Measurements from ENCODE around the gene LRRFIP1. TPM values are rescaled to one million over a fixed set of nuclear protein-coding genes. Genes with fewer than 3 reads are reported as not detected.

The LRRFIP1 gene
- total and polyA plus RNA-seq, 2 of the 13 experiments (the other 11 are each of a cell fraction or from before 2014, with no cell fraction given): 15.9 to 40.5 TPM

- H3K79me2 ChIP-seq (ENCODE audit: insufficient read depth, low read length): no peaks in the 10 kb centered on the region
- no peaks in the 10 kb centered on the region for H4K20me1 ChIP-seq (ENCODE audit: insufficient read depth, low read length)
- H3K9me3 ChIP-seq (ENCODE audit: low read length): no peaks in the 10 kb centered on the region
- FAIRE-seq (no peak), ATAC-seq (no peak), DNase-seq (ENCODE audit: low spot score) (no peak)
- CTCF ChIA-PET (ENCODE audit: low intra/inter-chr PET ratio, low total read pairs): no interaction called here
- WGBS (ENCODE audit: low lambda C conversion rate): 64% methylated on average over 2 of the region's 2 CpGs
- in situ Hi-C loops (cut with HindIII; ENCODE audit: extremely low pct_ligation_motif_present, low pct_unique_long_range_greater_than_20kb) (no loop called here), intact Hi-C loops (cut with micrococcal nuclease; ENCODE audit: unreplicated experiment) (no loop called here)
- H3K4me3 ChIP-seq (replicated peaks in 1 of 3; ENCODE audit: insufficient read depth in 1 of 3, low read depth in 2 of 3, low read length in 3 of 3): no peak overlapping the region
- no peak overlapping the region for H3K27ac ChIP-seq (ENCODE audit: extremely low read length, insufficient read depth, low read length)
- H3K9ac ChIP-seq (ENCODE audit: insufficient read depth, low read depth, low read length): no peak overlapping the region
- no peak overlapping the region for H3K4me2 ChIP-seq (ENCODE audit: low read depth, low read length)
- H2AFZ ChIP-seq (ENCODE audit: low read length): no peak overlapping the region
- no peaks in the 10 kb centered on the region for H3K36me3 ChIP-seq (replicated peaks in 1 of 2; ENCODE audit: control insufficient read depth in 1 of 2, insufficient read depth in 2 of 2, low read length in 2 of 2)
- no TSS peak for BruUV-seq (replicated peaks)
- TF ChIP-seq MAFK (conservative IDR thresholded peaks at IDR 0.05 in 1 of 2, IDR thresholded peaks at IDR 0.05 in 1 of 2; ENCODE audit: low read length in 2 of 2) (peak; percentile 77 to 90), MAFF (IDR thresholded peaks at IDR 0.05; ENCODE audit: low read depth, low read length) (peak; percentile 85), ZNF709 (CRISPR knock-in tag; IDR thresholded peaks at IDR 0.05) (no peak), ZNF580 (CRISPR knock-in tag; IDR thresholded peaks at IDR 0.05; ENCODE audit: borderline replicate concordance, low read depth) (no peak), PHF20 (CRISPR knock-in tag; IDR thresholded peaks at IDR 0.05) (no peak)
- no peaks in the 10 kb centered on the region; a peak in 1 of 5 replicates for H3K27me3 ChIP-seq (ENCODE audit: control insufficient read depth in 1 of 2, insufficient read depth in 2 of 2, low read length in 2 of 2)
- H3K4me1 ChIP-seq (ENCODE audit: insufficient read depth, low read length): no peaks in the 10 kb centered on the region
- POLR2A ChIA-PET: no interaction called here
These were observed 196.2 kb downstream of the LRRFIP1 start for GRCh38 chr2:237823544-237823943.

- no peaks in the 10 kb centered on the region for H3K9me3 ChIP-seq (ENCODE audit: low read length)
- no peak for DNase-seq (ENCODE audit: low spot score)
- H3K9ac ChIP-seq (ENCODE audit: insufficient read depth, low read depth, low read length): no peak overlapping the region
- WGBS (ENCODE audit: low lambda C conversion rate): 15% methylated on average over 6 of the region's 6 CpGs
- no peak overlapping the region for H3K4me3 ChIP-seq (replicated peaks in 1 of 3; ENCODE audit: insufficient read depth in 1 of 3, low read depth in 2 of 3, low read length in 3 of 3)
- ATAC-seq: no peak
- FAIRE-seq: no peak
- no peaks in the 10 kb centered on the region for H3K4me1 ChIP-seq (ENCODE audit: insufficient read depth, low read length)
- ChIA-PET POLR2A (no interaction called here), CTCF (ENCODE audit: low intra/inter-chr PET ratio, low total read pairs) (no interaction called here)
- no peak overlapping the region for H3K4me2 ChIP-seq (ENCODE audit: low read depth, low read length)
- H3K36me3 ChIP-seq (replicated peaks in 1 of 2; ENCODE audit: control insufficient read depth in 1 of 2, insufficient read depth in 2 of 2, low read length in 2 of 2): no peaks in the 10 kb centered on the region
- intact Hi-C loops (cut with micrococcal nuclease; ENCODE audit: unreplicated experiment) (no loop called here), in situ Hi-C loops (cut with HindIII; ENCODE audit: extremely low pct_ligation_motif_present, low pct_unique_long_range_greater_than_20kb) (no loop called here)
- H4K20me1 ChIP-seq (ENCODE audit: insufficient read depth, low read length): no peaks in the 10 kb centered on the region
- H3K79me2 ChIP-seq (ENCODE audit: insufficient read depth, low read length): no peaks in the 10 kb centered on the region
- H3K27ac ChIP-seq (ENCODE audit: extremely low read length, insufficient read depth, low read length): no peak overlapping the region
- no peaks in the 10 kb centered on the region; a peak in 1 of 5 replicates for H3K27me3 ChIP-seq (ENCODE audit: control insufficient read depth in 1 of 2, insufficient read depth in 2 of 2, low read length in 2 of 2)
- no TSS peak for BruUV-seq (replicated peaks)
- no peak overlapping the region for H2AFZ ChIP-seq (ENCODE audit: low read length)
- no peak for TF ChIP-seq ZNF569 (CRISPR knock-in tag; IDR thresholded peaks at IDR 0.05; ENCODE audit: borderline replicate concordance)
- TF ChIP-seq IKZF1 (IDR thresholded peaks at IDR 0.05): no peak
- no peak for TF ChIP-seq ZNF605 (CRISPR knock-in tag; IDR thresholded peaks at IDR 0.05)
- no peak for TF ChIP-seq HCFC1 (IDR thresholded peaks at IDR 0.05; ENCODE audit: low read depth, low read length)
- no peak for TF ChIP-seq RFX1 (IDR thresholded peaks at IDR 0.05)
- no peak for TF ChIP-seq SRSF9 (IDR thresholded peaks at IDR 0.05; ENCODE audit: borderline replicate concordance, insufficient read depth, low read depth, low read length, poor library complexity, severe bottlenecking)
- TF ChIP-seq IRF1 (CRISPR knock-in tag; IDR thresholded peaks at IDR 0.05; ENCODE audit: low read depth): no peak
- TF ChIP-seq ZNF180 (CRISPR knock-in tag; IDR thresholded peaks at IDR 0.05; ENCODE audit: borderline replicate concordance, low read depth): no peak
- no peak for TF ChIP-seq NAIF1 (CRISPR knock-in tag; IDR thresholded peaks at IDR 0.05; ENCODE audit: borderline replicate concordance)
- no peak for TF ChIP-seq PRMT3 (CRISPR knock-in tag; IDR thresholded peaks at IDR 0.05; ENCODE audit: borderline replicate concordance, low read depth)
- no peak for TF ChIP-seq KDM4B (CRISPR knock-in tag; IDR thresholded peaks at IDR 0.05)
These were observed 196.7 kb downstream of the LRRFIP1 start for GRCh38 chr2:237824085-237824484.

Data from HepG2 (cell line).